OCI-LY7 (cell line): Measurements from ENCODE around the gene NUDT7.

Experiments used
- CTCF ChIP-seq: fragments of 200-600 bp; sonication (generic); conservative IDR thresholded peaks from 2 replicates; pipeline ENCODE4 v1.5.1; 2014; ENCODE audit warnings: mild to moderate bottlenecking, antibody characterized with exemption, low read length, moderate library complexity, mixed read lengths
- EZH2phosphoT487 ChIP-seq: fragments of 200-600 bp; sonication (generic); IDR thresholded peaks from 2 replicates; pipeline ENCODE4 v1.6.1; 2018; ENCODE audit warnings: low read depth, borderline replicate concordance, mild to moderate bottlenecking, mixed run types, antibody characterized with exemption, low read length, moderate library complexity, mixed read lengths

GRCh38 chr16:77749415-77749814 lies 27.1 kb downstream of the NUDT7 start:
- no peak for TF ChIP-seq CTCF
- no peak for TF ChIP-seq EZH2phosphoT487
